Measurements from ENCODE around the gene SMIM10L1.

Gene SMIM10L1

DNA sequence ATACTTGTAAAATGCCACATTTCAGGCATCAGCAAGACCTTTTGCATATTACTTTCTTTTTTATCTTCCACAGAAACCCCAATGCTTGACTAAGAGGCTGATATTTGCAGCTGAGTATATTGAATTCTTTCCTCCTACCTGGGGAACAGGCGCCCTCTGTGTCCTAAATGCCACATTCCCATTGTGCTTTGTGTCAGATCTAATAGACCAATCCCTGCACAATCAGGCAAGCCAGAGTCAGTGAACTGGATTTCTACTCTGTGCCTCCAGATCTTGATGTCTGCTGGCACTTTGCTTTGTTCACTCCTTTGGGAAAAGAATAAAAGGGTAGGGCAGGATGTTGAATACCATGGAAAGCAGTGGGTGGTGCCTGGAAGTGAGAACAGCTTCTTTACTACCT lies 38.1 kb downstream of the SMIM10L1 start:
- in situ Hi-C loops (cut with HindIII; ENCODE audit: low sequenced_read_pairs) = no loop called here
- no peak overlapping the region for H3K4me3 ChIP-seq (ENCODE audit: low read depth, low read length)
- TF ChIP-seq, protein P1, sequence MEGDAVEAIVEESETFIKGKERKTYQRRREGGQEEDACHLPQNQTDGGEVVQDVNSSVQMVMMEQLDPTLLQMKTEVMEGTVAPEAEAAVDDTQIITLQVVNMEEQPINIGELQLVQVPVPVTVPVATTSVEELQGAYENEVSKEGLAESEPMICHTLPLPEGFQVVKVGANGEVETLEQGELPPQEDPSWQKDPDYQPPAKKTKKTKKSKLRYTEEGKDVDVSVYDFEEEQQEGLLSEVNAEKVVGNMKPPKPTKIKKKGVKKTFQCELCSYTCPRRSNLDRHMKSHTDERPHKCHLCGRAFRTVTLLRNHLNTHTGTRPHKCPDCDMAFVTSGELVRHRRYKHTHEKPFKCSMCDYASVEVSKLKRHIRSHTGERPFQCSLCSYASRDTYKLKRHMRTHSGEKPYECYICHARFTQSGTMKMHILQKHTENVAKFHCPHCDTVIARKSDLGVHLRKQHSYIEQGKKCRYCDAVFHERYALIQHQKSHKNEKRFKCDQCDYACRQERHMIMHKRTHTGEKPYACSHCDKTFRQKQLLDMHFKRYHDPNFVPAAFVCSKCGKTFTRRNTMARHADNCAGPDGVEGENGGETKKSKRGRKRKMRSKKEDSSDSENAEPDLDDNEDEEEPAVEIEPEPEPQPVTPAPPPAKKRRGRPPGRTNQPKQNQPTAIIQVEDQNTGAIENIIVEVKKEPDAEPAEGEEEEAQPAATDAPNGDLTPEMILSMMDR (IDR thresholded peaks at IDR 0.05; ENCODE audit: low read depth, low read length) = no peak
- no peak for DNase-seq (ENCODE audit: low read depth, low spot score)
